ENCODE measurements around the gene PAK5.

DNA sequence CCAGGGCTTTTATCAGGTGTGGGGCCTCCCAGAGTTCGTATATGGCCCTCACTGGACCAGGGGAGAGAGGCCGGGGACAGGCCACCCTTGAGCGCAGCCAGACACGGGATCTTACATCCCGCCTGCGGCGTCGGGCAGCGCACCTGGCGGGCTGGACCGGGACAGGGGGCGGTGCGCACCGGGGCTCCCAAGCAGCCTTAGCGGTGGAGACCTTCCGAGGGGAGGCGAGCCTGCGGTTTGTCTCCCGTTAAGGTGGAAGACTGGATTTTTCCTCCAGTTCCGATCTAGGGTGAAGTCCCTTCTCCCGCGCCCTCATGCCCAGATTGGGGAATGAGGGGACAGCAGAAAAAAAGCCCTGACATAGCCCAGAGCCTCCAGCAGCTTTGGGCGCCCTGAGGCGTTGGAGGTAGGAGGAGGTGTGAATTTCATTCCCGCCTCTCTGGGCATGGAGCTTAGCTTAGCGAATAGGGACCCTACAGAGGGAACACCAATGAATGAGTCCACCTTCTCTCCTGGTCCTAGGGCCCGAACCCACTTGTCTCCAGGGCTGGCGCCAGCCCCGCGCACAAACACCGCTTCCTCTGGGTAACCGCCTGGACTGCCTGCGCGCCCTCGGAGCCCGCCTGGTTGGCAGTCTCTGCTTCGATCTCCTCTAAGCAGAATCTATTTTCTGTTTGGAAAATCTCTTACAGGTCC is 331.2 kb downstream of the PAK5 start:
- TF ChIP-seq POLR2A (IDR thresholded peaks at IDR 0.05), result no peak
- TF ChIP-seq, protein P1, sequence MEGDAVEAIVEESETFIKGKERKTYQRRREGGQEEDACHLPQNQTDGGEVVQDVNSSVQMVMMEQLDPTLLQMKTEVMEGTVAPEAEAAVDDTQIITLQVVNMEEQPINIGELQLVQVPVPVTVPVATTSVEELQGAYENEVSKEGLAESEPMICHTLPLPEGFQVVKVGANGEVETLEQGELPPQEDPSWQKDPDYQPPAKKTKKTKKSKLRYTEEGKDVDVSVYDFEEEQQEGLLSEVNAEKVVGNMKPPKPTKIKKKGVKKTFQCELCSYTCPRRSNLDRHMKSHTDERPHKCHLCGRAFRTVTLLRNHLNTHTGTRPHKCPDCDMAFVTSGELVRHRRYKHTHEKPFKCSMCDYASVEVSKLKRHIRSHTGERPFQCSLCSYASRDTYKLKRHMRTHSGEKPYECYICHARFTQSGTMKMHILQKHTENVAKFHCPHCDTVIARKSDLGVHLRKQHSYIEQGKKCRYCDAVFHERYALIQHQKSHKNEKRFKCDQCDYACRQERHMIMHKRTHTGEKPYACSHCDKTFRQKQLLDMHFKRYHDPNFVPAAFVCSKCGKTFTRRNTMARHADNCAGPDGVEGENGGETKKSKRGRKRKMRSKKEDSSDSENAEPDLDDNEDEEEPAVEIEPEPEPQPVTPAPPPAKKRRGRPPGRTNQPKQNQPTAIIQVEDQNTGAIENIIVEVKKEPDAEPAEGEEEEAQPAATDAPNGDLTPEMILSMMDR (IDR thresholded peaks at IDR 0.05), result no peak
